ENCODE measurements around the gene SORCS2. TPM values are rescaled to one million over a fixed set of nuclear protein-coding genes. Genes with fewer than 3 reads are reported as not detected.
A peak's percentile ranks its signal among the peaks of the same experiment; 100 is the strongest.

SORCS2 gene
- total RNA-seq, 1 donor from 2014 or later = 6.9 TPM

GRCh38 chr4:7398788-7399439, 206.6 kb downstream of the SORCS2 start:
- intact Hi-C loops (cut with DNase I) = no loop called here
- peak; percentile 54 for DNase-seq (ENCODE audit: low spot score)

GRCh38 chr4:7399440-7400234, 207.3 kb downstream of the SORCS2 start:
- DNase-seq (ENCODE audit: low spot score) = peak; percentile 44
- intact Hi-C loops (cut with DNase I) = no loop called here

- intact Hi-C loops (cut with DNase I) = no loop called here
These were observed 208.4 kb downstream of the SORCS2 start for GRCh38 chr4:7400671-7401298.

GRCh38 chr4:7402526-7402925, 210.2 kb downstream of the SORCS2 start:
- intact Hi-C loops (cut with DNase I) = no loop called here
- no peak for DNase-seq (ENCODE audit: low spot score)

More at GRCh38 chr4:7400671-7401298, 208.4 kb downstream of the SORCS2 start:
- no peak for DNase-seq (ENCODE audit: low spot score)

GRCh38 chr4:7403001-7403400, 210.7 kb downstream of the SORCS2 start:
- intact Hi-C loops (cut with DNase I) = no loop called here
- DNase-seq (ENCODE audit: low spot score) = peak; percentile 68

GRCh38 chr4:7408166-7408565, 215.8 kb downstream of the SORCS2 start:
- DNase-seq (ENCODE audit: low spot score) = no peak
- intact Hi-C loops (cut with DNase I) = no loop called here

- intact Hi-C loops (cut with DNase I) = no loop called here
- no peak for DNase-seq (ENCODE audit: low spot score)
These were observed 218.1 kb downstream of the SORCS2 start for GRCh38 chr4:7410446-7410845.

- DNase-seq (ENCODE audit: low spot score) = no peak
- intact Hi-C loops (cut with DNase I) = no loop called here
These were observed 219.2 kb downstream of the SORCS2 start for GRCh38 chr4:7411491-7411890.

- intact Hi-C loops (cut with DNase I) = no loop called here
- DNase-seq (ENCODE audit: low spot score) = peak; percentile 67
These were observed 219.7 kb downstream of the SORCS2 start for GRCh38 chr4:7411896-7412553.

- peak; percentile 49 for DNase-seq (ENCODE audit: low spot score)
- intact Hi-C loops (cut with DNase I) = no loop called here
These were observed 220.2 kb downstream of the SORCS2 start for GRCh38 chr4:7412554-7412912.

GRCh38 chr4:7414046-7414445, 221.7 kb downstream of the SORCS2 start:
- intact Hi-C loops (cut with DNase I) = no loop called here
- DNase-seq (ENCODE audit: low spot score) = peak; percentile 41

- intact Hi-C loops (cut with DNase I) = no loop called here
- DNase-seq (ENCODE audit: low spot score) = peak; percentile 58
These were observed 222.6 kb downstream of the SORCS2 start for GRCh38 chr4:7414736-7415510.

- intact Hi-C loops (cut with DNase I) = no loop called here
- peak; percentile 38 for DNase-seq (ENCODE audit: low spot score)
These were observed 223.8 kb downstream of the SORCS2 start for GRCh38 chr4:7415927-7416686.

- DNase-seq (ENCODE audit: low spot score) = peak; percentile 39
These were observed 224.6 kb downstream of the SORCS2 start for GRCh38 chr4:7416745-7417432.

GRCh38 chr4:7417639-7418038, 225.3 kb downstream of the SORCS2 start:
- intact Hi-C loops (cut with DNase I) = no loop called here
- DNase-seq (ENCODE audit: low spot score) = peak; percentile 27

More at GRCh38 chr4:7416745-7417432, 224.6 kb downstream of the SORCS2 start:
- intact Hi-C loops (cut with DNase I) = no loop called here

GRCh38 chr4:7418131-7418943, 226.0 kb downstream of the SORCS2 start:
- DNase-seq (ENCODE audit: low spot score) = peak; percentile 35
- intact Hi-C loops (cut with DNase I) = no loop called here

GRCh38 chr4:7419961-7420660, 227.8 kb downstream of the SORCS2 start:
- intact Hi-C loops (cut with DNase I) = no loop called here
- peak; percentile 77 for DNase-seq (ENCODE audit: low spot score)

All from cardiac septum (tissue), 1 donor.